Fibroblast of lung (primary cell): Measurements from ENCODE around the gene RNF220.

Experiments used
- CTCF ChIP-seq, 2 donors: IDR thresholded peaks in 1 of 2; conservative IDR thresholded peaks in 1 of 2; 1 replicate in 1 of 2; 2 replicates in 1 of 2; pipeline ENCODE4 v1.5.1; 2011 to 2012; ENCODE audit warnings: low read length in 2 of 2, control low read depth in 1 of 2, inconsistent platforms in 1 of 2, low read depth in 1 of 2, mild to moderate bottlenecking in 1 of 2
- EZH2 ChIP-seq: IDR thresholded peaks from 2 replicates; pipeline ENCODE4 v1.5.1; 2012; ENCODE audit warnings: low read length, control low read depth, mild to moderate bottlenecking; ENCODE audit errors: missing control alignments

GRCh38 chr1:44545961-44546360, 140.9 kb downstream of the RNF220 start:
- TF ChIP-seq CTCF (conservative IDR thresholded peaks at IDR 0.05 in 1 of 2, IDR thresholded peaks at IDR 0.05 in 1 of 2; ENCODE audit: low read depth in 1 of 2, low read length in 2 of 2): no peak
- TF ChIP-seq EZH2: no peak
